GM19467 (cell line): Measurements from ENCODE around the gene AR.
"Not testable (repeated sequence)": the region's sequence is repeated elsewhere in the genome, so short reads cannot be mapped to it uniquely, and the experiment has no call there.

Experiments
- ATAC-seq: cut with Tn5 transposase; IDR thresholded peaks from one replicate; pipeline ENCODE4 v1.9.1; 2021; ENCODE audit warnings: mild to moderate bottlenecking, moderate library complexity; ENCODE audit not compliant: unreplicated experiment

Gene AR

DNA sequence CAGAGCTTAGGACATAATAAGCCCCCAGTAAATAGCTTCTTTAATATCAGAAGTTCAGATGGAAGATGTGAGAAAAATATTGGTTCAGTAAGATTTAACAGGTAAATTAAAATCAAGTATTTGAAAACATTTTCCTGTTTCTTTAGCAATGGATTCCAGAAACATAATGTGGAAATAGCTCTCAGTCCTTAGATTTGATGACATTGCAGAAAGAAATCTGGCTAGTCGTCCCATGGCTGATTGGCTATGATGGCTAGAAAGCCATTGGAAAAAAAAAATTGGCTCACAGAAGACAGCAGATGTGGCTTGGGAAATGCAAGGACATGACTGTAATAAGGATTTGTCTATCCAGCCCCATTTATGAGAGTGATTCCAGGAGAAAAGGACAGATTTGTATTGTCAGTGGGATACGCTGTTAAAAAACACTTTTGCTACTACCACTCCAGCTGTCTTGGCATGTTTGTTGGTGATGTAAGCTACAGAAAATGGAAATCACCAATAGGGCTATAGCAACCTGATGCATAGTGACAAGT lies 78.3 kb downstream of the AR start:
- no peak for ATAC-seq

DNA sequence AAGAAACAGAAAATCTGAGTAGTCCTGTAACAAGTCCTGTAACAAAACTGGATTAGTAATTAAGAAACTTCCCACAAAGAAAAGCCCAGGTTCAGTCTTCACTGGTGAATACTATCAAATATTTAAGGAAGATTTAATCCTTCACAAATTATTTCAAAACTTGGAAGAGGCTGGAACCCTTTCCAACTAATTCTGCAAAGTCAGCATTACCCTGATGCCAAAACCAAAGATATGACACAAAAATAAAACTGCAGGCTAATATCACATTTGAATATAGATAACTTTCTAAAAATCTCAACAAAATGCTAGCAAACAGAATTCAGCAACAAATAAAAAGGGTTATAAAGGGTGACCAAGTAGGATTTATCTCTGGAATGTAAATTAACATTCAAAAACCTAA lies 80.5 kb downstream of the AR start:
- ATAC-seq: no peak

DNA sequence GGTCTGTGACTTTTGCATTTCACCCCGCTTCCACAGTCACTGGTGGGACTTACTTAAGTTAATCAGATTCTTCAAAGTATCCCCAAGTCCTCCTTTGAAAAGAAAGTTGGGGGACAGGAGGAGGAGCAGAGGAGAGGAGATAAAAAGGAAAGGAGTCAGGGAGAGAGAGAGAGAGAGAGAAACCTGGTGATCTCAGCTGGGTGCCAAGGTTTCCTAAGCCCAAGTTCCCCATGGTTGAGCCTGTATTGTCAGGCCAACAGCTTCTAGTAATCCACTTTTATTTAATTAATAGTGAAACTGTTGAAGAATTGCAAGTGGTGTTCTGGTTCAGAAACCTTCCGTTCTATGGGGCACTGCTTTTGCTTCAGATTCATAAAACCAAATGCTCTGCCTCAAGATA lies 91.6 kb downstream of the AR start:
- ATAC-seq: no peak

DNA sequence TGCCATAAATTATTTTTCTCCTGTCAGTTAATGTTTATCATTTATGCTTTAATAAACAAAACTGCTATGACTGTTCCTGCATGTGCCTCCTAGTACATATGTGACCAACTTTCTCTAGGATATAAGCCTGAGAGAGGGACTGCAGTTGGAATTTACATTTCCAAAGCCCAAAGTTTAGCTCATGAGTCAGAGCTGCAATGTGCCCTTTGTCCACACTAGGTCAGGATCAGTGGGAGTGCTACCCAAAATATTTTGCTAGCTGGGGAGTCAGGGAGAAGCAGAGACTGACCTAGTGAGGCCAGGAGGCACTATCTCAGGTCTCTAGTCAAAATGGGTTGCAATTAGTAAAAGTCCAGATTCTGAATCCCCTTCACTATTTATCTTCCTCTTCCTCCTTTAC lies 92.7 kb downstream of the AR start:
- no peak for ATAC-seq

DNA sequence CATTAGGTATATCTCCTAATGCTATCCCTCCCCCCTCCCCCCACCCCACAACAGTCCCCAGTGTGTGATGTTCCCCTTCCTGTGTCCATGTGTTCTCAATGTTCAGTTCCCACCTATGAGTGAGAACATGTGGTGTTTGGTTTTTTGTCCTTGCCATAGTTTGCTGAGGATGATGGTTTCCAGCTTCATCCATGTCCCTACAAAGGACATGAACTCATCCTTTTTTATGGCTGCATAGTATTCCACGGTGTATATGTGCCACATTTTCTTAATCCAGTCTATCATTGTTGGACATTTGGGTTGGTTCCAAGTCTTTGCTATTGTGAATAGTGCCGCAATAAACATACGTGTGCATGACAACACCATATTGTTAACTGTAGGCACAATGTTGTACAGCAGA lies 93.5 kb downstream of the AR start:
- ATAC-seq: not testable (repeated sequence)

DNA sequence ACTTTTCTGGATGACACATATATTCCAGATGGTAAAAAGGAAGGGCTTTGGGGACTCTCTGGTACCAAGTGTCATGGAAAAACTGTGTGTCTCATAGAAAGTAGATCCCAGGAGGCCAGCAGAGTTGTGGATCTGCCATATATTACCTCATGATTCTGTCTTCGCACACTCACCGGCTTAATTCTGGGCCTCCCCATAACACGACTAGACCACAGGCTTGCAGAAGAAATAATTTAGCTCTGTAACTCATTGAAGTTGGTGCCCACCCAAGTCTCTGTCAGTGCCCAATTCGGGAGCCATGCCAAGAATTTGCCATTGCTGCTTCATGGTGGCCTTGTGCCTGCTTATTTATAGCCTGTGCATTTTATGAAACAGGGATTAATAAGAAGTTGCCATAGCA lies 104.5 kb downstream of the AR start:
- no peak for ATAC-seq

DNA sequence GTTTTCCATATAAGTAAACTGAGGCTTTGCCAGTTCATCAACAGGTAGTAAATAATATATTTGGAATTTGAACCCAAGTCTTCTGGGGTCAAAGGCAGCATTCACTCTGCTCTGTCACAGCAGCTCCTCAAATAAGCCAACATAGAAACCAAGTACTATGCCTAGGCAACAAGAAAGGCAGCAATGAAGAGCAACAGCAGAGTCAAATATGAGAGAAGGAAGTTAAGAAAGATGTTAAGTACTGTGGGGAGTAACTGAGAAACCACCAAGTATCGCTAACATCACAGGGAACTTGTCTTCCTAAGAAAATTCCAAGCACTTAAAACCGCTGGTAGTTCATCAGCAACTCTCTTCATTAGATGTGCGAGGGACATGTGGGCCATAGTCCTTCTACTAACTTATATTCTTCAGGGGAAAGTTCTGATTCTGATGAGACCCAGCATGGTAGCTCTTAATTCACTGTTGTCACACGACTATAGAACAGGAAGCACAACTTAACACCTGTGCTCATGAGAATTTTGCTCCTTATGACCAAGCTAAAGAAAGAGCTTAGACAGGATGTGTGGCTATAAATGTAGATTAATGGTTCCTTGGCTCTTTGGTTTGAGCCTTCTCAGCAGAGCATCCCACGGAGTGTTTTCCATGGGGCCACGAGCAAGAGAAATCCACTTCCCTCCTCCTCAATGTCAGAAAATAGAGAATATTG lies 107.8 kb downstream of the AR start:
- ATAC-seq: no peak

DNA sequence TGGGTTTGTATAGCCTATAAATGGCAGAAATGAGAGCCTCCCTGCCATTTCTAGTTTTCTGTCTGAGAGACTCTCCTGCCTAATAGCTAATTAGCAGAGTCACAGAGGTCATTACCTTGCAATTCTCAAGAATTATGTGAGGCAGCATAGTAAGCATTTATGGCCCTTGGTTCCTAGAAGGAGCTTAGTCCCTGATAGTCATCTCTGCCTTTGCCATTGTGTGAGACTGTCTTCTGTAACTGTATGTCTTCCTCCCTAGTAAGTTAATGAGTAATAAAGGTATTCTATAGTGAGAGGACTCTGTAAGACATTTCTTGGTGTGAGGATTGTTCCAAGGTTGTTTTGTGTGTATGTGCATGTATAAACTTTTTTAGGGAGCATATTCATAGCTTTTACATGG lies 108.7 kb downstream of the AR start:
- no peak for ATAC-seq

DNA sequence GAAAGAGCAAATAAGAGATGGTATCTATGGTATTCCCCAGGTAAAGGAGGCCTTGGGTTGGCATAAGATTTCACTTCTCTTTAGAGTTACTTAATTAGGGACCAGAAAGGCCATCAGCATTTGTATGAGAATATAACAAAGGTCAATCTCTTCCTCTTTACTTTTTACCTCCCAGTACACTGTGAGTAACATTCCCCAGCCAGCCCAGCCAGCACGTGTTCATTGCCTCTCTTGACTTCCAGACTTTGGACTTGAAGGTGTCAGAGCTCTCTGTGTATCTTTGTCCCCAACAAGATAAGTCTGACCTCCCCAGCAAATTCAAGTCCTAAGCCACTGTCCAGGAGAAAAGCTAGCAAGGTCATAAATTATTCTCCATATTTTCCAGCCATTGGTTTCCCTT lies 110.5 kb downstream of the AR start:
- ATAC-seq: no peak

DNA sequence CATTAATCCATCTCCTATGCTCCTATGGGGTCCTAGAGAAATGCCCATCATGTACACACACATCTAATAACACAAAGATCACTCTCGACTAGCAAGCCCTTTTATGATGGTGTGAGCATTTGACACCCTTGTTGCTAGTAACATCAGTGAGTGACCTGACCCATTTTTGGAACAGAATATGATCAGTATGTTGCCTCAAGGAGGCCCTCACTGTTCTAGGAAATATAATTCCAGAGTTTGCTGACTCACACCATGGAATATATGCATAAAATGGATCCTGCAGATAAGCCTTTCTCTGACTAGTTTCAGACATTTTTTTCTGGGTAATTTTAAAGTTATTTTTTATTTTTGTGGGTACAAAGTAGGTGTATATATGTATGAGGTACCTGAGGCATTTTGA lies 121.8 kb downstream of the AR start:
- ATAC-seq: no peak

DNA sequence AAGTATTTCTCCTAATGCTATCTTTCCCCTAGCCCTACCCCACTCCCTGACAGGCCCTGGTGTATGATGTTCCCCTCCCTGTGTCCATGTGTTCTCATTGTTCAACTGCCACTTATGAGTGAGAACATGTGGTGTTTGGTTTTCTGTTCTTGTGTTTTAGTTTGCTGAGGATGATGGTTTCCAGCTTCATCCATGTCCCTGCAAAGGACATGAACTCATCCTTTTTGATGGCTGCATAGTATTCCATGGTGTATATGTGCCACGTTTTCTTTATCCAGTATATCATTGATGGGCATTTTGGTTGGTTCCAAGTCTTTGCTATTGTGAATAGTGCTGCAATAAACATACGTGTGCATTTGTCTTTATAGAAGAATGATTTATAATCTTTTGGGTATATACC lies 126.9 kb downstream of the AR start:
- not testable (repeated sequence) for ATAC-seq

DNA sequence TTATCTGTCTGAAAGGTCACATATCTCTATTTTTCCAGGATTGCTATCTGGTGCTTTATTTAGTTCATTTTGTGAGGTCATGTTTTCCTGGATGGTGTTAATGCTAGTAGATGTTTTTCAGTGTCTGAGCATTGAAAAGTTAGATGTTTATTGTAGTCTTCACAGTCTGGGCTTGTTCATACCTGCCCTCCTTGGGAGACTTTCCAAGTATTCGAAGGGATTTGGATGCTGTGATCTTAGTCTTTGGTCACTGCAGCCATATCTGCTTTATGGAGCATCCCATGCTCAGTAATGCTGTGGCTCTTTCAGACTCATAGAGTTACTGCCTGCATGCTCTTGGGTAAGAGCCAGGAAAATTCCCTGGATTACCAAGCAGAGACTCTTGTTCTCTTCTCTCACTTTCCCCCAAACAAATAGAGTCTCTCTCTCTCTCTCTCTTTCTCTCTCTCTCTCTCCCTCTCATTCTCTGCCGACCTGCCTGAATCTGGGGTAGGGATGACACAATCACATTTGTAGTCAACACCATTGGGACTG lies 130.0 kb downstream of the AR start:
- no peak for ATAC-seq

DNA sequence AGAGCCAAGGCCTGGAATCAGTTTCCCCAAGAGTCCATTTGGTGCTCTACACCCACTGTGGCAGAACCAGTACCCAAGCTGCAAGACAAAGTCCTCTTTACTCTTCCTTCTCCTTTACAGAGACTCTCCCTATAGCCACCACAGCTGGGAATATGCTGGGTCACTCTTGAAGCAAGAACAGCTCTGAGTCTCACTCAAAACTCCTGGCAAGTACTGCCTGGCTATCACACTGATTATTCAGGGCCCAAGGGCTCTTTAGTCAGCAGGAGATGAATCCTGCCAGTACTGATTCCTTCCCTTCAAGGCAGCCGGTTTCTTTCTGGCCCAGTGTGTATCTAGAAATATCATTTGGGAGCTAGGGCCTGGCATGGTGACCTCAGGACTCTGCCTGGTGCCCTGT lies 130.9 kb downstream of the AR start:
- ATAC-seq: no peak

DNA sequence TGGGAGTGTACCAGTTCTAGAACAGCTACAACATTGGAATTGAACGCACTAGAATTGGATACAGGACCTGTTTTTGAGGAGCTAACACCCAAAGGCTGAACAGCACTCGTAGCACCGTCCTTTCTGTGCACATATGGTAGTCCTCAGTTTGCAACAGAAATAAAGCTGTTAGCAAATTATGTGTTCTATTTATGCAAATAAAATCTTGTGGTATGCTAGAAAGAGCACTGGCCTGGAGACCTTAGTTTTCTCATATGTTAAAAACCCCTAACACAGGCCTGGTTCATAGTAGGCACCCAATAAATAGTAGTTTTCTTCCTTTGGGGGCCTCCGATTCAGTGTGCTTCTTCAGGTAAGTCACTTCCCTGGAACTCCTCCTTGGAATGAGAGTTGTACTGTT lies 140.3 kb downstream of the AR start:
- ATAC-seq: no peak

DNA sequence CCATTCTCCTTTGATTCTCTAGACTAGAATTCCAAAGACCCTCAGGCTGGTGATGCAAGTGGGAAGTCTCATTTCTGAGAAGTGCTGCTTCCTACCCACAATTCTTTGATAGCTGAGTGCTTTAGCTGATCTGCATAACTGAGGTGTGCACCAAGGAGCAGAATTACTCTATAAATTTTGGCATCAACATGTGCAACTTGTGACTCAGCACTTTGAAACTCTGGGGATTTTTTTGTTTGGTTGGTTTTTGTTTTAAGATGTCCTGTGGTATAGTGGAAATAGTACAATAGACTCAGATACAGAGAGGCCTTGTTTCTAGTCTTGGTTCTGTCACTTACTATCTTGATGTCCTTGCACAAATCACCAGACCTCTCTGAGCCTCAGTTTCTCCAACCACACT lies 148.4 kb downstream of the AR start:
- no peak for ATAC-seq

DNA sequence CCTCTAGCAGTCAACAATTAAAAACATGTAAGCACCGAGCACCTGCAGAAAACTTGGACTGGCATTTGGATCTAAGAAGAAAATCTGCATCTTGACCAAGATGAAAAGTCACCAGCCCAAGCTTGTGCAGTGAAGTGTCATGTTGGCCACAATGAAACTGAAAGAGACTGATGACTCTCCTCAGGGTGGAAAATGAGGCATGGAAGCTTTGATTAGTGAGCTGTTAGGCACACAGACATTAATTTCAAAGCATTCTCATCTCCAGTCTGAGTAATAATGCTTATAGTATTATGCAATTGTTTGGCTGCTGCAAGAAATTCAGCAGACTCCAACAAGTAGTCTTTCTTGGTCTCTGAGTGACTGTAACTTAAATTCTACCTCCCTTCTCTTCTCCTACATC lies 150.1 kb downstream of the AR start:
- no peak for ATAC-seq

DNA sequence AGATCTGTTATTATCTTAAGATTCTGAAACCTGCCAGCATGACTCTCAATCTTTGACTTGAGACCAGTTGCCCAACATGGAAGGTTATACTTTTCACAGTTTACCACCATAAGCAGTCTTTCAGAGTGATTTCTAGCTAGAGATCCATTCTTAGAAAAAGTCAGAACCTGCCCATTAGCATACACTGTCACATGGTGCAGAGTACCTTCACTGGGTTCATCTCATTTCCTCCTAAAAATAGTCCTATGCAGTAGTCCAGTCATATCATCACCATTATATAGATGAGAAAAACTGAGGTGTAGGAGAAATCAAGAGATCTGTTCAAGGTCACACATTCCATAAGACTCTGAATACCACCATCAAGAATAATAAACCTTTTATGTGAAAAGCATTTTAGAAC lies 153.6 kb downstream of the AR start:
- ATAC-seq: no peak

DNA sequence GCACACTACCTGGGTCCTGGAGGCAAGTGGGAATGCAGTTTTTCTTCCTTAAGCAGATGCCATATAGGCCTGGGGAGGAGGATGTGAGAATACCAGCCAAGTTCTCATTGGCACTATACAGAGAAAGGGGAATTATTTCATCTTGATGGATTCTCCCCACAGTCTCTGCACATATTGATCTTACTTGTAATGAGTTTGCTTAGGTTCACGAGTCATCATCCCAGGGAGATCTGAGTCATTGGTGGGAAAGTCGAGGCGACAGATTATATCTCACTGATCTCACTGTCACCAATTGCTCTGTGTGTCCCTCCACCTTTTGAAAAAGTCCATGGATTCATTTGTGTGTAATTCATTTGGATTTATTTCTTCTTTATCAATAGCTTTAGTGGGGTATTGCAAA lies 156.8 kb downstream of the AR start:
- no peak for ATAC-seq

DNA sequence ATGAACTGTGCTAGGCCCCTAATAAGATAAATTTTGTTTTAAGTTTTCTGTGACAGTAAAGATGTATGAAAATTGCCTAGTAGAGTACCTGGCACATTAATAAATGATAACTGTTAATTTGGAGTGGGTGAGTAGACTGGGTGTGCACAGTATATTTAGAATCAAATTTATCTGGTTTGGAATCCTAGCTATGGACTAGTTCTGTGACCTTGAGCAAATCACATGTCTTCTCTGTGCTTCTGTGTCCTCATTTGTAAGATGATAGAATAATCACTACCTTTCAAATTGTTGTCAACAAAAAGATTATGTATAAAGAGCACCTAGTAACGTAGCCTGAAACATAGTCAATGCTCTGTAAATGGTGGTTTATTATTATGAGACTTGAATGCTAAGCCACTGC lies 170.2 kb downstream of the AR start:
- ATAC-seq: no peak

DNA sequence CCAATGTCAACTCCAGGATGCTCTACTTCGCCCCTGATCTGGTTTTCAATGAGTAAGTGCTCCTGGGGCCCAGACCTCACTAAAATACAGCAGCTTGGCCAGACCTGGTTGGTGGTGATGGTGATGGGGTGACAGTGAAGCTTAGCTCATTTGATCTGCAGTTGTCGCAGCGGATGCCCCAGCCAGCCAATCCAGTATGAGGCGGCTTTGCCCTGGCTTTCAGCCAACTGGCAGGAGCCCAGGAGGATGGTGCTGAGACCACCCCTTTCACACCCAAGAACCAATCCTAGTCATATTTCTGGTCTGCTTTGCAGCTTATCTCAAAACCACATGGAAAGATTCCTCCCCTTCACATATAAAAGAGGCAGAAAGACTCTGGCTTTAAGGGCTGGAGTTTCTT lies 173.8 kb downstream of the AR start:
- no peak for ATAC-seq

DNA sequence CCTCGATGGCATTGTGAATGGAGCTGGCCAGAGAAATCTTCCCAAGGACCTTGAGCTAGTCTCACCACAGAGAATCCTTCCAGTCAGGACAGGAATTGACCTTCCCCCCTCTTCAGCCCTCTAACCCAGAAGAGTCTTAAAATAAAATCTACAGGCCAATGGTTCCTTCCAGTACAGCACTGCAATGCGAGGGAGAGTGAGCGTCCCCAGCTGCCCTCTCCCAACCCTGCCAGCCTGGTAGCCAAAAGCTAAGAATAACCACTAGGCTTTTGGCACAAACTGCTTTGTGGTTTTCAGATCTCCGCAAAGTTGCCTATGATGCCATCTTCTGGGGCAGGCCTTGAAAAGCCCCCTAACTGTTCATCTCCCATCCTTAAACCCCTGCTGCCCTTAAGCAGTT lies 175.1 kb downstream of the AR start:
- ATAC-seq: no peak

DNA sequence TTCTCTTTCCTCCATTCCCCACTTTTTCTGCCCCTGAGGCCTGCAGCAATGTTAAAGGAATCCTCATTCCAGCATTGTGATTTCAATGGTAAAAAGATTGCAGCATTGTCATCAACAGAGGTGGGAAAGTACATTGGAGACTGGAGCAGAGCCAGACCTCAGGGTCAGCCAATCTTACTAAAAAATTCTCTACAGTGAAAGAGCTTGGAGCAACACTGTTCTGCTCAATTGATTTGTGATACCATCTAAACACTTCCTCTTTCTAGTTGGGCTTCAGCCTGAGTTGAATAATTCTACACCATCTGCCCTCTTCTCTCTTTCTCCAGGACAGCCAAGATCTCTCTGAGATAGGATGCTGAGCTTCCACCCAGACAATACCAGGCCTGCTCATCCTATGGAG lies 176.5 kb downstream of the AR start:
- no peak for ATAC-seq

DNA sequence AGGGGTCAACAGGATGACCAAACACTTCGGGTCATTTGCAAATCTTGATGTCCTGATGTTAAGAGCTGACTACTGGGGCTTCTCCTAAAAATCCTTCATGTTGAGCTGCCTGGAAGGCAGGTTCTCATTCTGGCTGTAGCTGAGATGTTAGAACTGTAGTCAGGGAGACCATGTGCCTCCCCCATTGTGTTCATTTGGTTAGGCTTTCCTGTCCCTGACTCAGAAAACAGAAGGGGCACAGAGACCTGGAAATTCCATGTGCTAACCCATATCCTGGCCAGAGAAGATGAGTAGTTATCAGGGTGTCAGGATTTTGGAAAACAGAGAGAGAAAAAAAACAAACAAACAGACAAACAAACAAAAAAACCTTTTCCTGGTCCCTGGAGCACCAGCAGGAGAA lies 177.5 kb downstream of the AR start:
- no peak for ATAC-seq
